ENCODE data around the gene RND1. TPM values are rescaled to one million over a fixed set of nuclear protein-coding genes. Genes with fewer than 3 reads are reported as not detected.
A peak's percentile ranks its signal among the peaks of the same experiment; 100 is the strongest.

Gene RND1
- total RNA-seq, 1 experiment from 2014 or later: 0.60 TPM

DNA sequence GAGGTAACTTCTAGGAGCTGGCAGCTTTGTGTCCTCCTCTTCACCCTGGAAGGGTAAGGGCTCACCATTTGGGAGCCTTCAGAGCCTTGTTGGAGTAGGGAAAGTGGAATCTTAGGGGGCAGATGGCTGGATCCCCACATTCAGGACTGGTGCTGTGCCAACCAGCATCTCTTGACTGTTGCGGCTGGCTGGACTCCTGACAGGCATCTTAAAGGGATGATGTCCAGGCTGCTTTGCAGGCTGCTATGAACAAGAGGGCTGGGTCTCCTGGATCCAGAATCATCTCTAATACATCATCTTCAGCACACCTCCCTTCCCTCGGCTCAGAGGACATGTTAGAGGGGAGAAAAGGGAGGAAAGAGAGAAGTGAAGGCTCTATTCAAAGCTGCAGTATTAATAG is 43.0 kb downstream of the RND1 start:
- Histone ChIP-seq H3K4me1 (ENCODE audit: low read length) (peaks cover 10% of the 10 kb centered on the region), H3K9ac (ENCODE audit: low read length) (no peak overlapping the region), H3K79me2 (ENCODE audit: low read length) (no peaks in the 10 kb centered on the region), H3K9me2 (replicated peaks; ENCODE audit: insufficient read depth, low read length) (no peaks in the 10 kb centered on the region), H3K36me3 (ENCODE audit: insufficient read depth, low read length) (no peaks in the 10 kb centered on the region), H3K9me3 (ENCODE audit: low read length) (no peaks in the 10 kb centered on the region), H3K27ac (ENCODE audit: low read length) (no peak overlapping the region), H3K4me3 (ENCODE audit: low read length) (no peak overlapping the region), H3K4me2 (ENCODE audit: low read depth, low read length, poor library complexity, severe bottlenecking) (no peak overlapping the region), H2AFZ (ENCODE audit: low read length) (no peak overlapping the region), H3K27me3 (ENCODE audit: low read length) (no peaks in the 10 kb centered on the region), H4K20me1 (ENCODE audit: insufficient read depth, low read depth, low read length) (0 out of 2 replicates have a peak, but pooled peaks cover 8% of the 10 kb centered on the region)
- no peak for DNase-seq

DNA sequence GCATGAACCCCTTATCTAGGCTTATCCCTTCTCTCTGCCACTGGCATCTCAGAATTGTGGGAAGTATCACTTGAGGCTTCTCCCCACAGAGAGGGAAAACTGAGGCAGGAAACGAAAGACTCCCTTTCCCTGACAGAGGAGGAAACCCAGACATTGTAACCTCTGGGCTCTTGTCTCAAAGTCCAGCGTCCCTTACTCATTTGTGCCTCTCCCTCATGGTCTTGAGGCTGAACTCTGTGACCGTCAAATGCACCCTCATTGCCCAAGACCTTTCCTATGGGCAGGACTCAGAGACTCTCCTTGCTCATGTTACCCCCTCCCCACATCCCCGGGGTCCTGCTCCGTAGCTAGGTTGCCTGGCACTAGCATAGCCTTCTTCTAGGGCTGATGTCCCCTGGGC is 43.5 kb downstream of the RND1 start:
- Histone ChIP-seq H2AFZ (ENCODE audit: low read length) (no peak overlapping the region), H3K36me3 (ENCODE audit: insufficient read depth, low read length) (no peaks in the 10 kb centered on the region), H3K9me3 (ENCODE audit: low read length) (no peaks in the 10 kb centered on the region), H3K4me3 (ENCODE audit: low read length) (no peak overlapping the region), H3K27ac (ENCODE audit: low read length) (no peak overlapping the region), H3K9me2 (replicated peaks; ENCODE audit: insufficient read depth, low read length) (no peaks in the 10 kb centered on the region), H3K4me2 (ENCODE audit: low read depth, low read length, poor library complexity, severe bottlenecking) (no peak overlapping the region), H3K27me3 (ENCODE audit: low read length) (no peaks in the 10 kb centered on the region), H3K4me1 (ENCODE audit: low read length) (peaks cover 12% of the 10 kb centered on the region), H4K20me1 (ENCODE audit: insufficient read depth, low read depth, low read length) (0 out of 2 replicates have a peak, but pooled peaks cover 8% of the 10 kb centered on the region), H3K9ac (ENCODE audit: low read length) (no peak overlapping the region), H3K79me2 (ENCODE audit: low read length) (no peaks in the 10 kb centered on the region)
- no peak for DNase-seq

DNA sequence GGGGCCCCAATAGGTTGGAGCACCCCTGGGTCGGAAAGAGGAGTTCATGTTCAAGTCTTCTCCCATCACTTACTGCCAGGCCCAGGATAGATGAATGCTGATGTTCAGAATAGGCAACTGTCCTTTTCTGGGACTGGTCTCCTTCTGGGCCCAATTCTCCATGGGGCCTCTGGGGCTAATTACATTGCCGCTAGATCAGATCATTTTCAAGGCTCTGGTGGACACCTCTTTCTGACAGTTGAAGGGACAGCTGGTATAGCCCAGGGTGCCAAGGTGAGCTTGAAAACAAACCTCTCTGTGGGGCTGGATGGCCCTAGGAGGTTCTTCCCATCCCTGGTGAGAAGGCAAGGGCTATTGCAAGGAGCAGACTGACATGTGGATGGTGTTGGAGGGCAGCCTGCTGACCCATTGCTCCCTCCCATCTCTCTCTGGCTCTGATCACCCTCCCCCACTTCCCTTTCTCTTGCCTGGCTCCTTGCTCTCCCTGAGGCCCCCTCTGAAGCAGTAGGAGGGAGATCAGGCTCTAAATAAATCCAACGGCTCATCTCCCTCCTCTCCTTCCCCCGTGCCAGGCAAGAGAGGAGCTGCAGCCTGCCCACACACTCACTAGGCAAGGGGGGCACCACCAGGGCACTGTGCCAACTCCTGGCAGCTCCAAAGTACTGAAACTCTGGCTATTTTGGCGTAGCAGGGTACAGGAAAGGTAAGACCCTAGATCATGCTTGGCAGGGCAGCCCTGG is 45.5 kb downstream of the RND1 start:
- no peak overlapping the region for H2AFZ ChIP-seq (ENCODE audit: low read length)
- H3K36me3 ChIP-seq (ENCODE audit: insufficient read depth, low read length): no peaks in the 10 kb centered on the region
- no peak overlapping the region for H3K4me2 ChIP-seq (ENCODE audit: low read depth, low read length, poor library complexity, severe bottlenecking)
- 0 out of 2 replicates have a peak, but pooled peaks cover 7% of the 10 kb centered on the region for H3K27me3 ChIP-seq (ENCODE audit: low read length)
- H3K79me2 ChIP-seq (ENCODE audit: low read length): no peaks in the 10 kb centered on the region
- DNase-seq: no peak
- no peaks in the 10 kb centered on the region for H3K9me2 ChIP-seq (replicated peaks; ENCODE audit: insufficient read depth, low read length)
- no peaks in the 10 kb centered on the region for H3K9me3 ChIP-seq (ENCODE audit: low read length)
- H3K27ac ChIP-seq (ENCODE audit: low read length): no peak overlapping the region
- no peak overlapping the region for H3K9ac ChIP-seq (ENCODE audit: low read length)
- no peak overlapping the region for H3K4me3 ChIP-seq (ENCODE audit: low read length)
- peaks cover 26% of the 10 kb centered on the region for H3K4me1 ChIP-seq (ENCODE audit: low read length)
- 0 out of 2 replicates have a peak, but pooled peaks cover 9% of the 10 kb centered on the region for H4K20me1 ChIP-seq (ENCODE audit: insufficient read depth, low read depth, low read length)

DNA sequence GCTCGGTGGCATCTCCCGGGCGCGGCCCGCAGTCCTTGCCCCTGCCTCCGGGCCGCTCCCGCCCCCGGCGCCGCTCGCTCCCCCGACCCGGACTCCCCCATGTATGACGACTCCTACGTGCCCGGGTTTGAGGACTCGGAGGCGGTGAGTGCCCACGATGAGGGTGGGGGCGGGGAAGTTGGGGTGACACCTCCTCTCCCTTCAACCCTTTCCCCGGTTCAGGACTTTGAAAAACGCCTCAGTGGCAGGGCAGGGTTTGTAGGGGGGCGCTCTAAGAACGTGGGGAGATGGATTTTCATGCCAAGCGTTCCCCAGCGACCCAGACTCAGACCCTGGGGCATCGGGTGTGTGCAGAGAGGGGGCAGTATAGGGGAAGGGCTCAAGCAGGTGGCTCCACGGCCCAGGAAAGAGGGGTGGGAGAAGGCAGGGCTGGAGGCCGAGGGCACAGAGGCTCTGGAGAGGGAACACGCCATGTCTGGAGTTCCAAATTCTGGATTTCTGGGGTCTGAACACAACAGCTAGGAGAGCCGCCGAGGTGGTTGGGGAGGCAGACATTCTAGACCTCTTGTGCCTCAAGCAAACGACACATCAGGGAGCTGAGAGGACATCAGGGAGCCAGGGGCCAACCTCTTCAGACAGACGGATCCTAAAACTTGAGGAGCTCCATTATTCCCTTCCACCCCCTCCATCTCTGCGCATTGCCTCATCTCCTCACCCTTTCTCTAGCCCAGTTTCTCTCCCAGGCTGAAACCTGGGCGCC is 46.7 kb downstream of the RND1 start:
- Histone ChIP-seq H3K9me3 (ENCODE audit: low read length) (no peaks in the 10 kb centered on the region), H3K79me2 (ENCODE audit: low read length) (no peaks in the 10 kb centered on the region), H3K9ac (ENCODE audit: low read length) (peak overlapping the region; percentile 72), H3K4me2 (ENCODE audit: low read depth, low read length, poor library complexity, severe bottlenecking) (peak overlapping the region; percentile 88), H3K4me3 (ENCODE audit: low read length) (peak overlapping the region; percentile 76), H2AFZ (ENCODE audit: low read length) (no peak overlapping the region), H4K20me1 (ENCODE audit: insufficient read depth, low read depth, low read length) (0 out of 2 replicates have a peak, but pooled peaks cover 6% of the 10 kb centered on the region), H3K9me2 (replicated peaks; ENCODE audit: insufficient read depth, low read length) (no peaks in the 10 kb centered on the region), H3K27me3 (ENCODE audit: low read length) (0 out of 2 replicates have a peak, but pooled peaks cover 7% of the 10 kb centered on the region), H3K36me3 (ENCODE audit: insufficient read depth, low read length) (no peaks in the 10 kb centered on the region), H3K27ac (ENCODE audit: low read length) (no peak overlapping the region), H3K4me1 (ENCODE audit: low read length) (peaks cover 36% of the 10 kb centered on the region)
- peak; percentile 83 for DNase-seq

DNA sequence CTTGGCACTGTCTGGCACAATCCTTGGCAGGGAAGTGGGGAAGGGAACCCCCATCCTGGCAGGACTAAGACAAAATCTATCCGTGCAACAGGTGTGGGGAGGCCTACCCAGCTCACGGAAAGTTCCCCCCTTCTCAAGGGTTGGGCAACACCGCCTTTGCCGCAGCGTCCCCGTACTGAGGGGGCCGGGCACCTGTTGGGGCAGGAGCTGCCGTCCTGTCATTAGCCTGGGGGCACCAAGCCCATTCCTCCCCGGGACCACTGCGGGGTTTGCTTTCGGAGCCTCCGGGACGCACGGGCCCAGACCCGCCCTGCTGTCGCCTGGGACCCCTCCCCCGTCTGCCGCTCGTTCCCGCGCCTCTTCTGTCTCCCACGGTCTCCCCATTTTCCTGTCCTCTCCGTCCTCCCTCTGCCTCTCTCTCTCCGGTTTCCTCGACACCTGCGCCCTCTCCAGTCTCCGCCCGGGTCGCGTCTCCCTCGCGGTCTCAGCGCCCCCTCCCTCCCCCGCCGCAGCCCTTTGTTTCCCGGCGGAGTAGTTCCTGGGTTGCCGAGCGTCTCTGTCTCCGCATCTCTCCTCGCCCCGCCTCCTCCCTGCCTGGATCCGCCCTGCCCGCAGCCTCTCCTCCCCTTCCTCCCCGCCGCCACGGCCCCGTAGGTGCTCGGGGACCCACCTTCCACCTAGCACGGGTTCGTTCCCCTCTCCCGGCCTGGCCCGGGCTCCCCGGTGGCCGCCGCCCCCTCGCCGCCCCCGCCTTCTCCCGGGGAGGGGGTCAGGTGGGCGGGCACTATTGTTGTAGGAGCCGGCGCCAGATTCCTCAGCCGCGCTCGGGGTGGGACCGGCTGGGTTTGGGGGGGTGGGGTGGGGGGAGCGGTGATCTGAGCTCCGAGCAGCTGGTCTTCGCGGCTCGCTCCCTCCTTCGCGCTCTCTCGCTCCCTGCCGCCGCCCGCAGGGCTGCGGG is 47.5 kb downstream of the RND1 start, which contains the start of gene CACNB3:
Gene CACNB3, plus strand, starts transcription at position 624 of the 958 bp plus-strand sequence. CDS start 434 bp downstream, outside the sequence.
- Histone ChIP-seq H3K9me2 (replicated peaks; ENCODE audit: insufficient read depth, low read length) (no peaks in the 10 kb centered on the region), H3K27ac (ENCODE audit: low read length) (no peak within 1 kb of the TSS), H3K9me3 (ENCODE audit: low read length) (no peaks in the 10 kb centered on the region), H3K36me3 (ENCODE audit: insufficient read depth, low read length) (no peaks in the 10 kb centered on the region), H2AFZ (ENCODE audit: low read length) (peak within 1 kb of the TSS; percentile 81; the same call in 1 of the 2 replicates), H3K4me2 (ENCODE audit: low read depth, low read length, poor library complexity, severe bottlenecking) (peak within 1 kb of the TSS; percentile 88), H3K4me3 (ENCODE audit: low read length) (peak within 1 kb of the TSS; percentile 76), H3K27me3 (ENCODE audit: low read length) (0 out of 2 replicates have a peak, but pooled peaks cover 7% of the 10 kb centered on the region), H3K4me1 (ENCODE audit: low read length) (peaks cover 39% of the 10 kb centered on the region), H4K20me1 (ENCODE audit: insufficient read depth, low read depth, low read length) (0 out of 2 replicates have a peak, but pooled peaks cover 6% of the 10 kb centered on the region), H3K79me2 (ENCODE audit: low read length) (no peaks in the 10 kb centered on the region), H3K9ac (ENCODE audit: low read length) (peak within 1 kb of the TSS; percentile 72)
- DNase-seq: peak; percentile 85

DNA sequence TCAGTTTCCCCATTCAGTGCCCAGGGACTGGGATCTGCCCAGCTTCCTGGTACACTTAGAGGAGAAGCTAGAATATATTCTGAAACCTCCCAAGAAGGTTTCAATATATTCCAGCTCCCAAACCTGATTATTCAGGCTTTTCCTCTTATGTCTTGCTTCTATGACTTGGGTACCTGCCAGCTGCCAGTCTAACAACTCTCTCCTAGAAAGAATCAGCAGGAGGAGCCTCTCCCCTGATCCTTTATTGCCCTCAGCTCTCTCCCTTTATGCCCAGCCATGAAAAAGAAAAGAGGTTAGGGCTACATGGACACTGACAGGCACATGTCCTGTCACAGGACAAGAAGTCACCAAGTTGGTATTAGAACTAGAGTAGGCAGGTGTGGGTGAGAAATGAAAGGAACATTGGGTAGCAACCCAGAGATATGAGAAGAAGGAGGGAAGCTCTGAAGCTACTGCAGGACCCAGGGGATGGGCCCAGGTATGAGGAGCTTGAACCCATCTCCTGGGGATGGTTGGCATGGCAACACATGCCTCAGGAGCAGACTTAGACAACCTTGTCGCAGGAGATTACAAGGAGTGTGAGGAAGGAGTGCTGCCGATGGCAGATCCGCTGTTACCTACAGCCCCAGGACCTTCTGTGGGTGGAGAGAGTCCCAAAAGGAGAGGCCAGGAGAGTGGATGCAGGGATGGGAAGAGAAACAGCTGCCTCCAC is 49.4 kb downstream of the RND1 start:
- Histone ChIP-seq H3K79me2 (ENCODE audit: low read length) (no peaks in the 10 kb centered on the region), H3K4me3 (ENCODE audit: low read length) (peak overlapping the region; percentile 87; the same call in 1 of the 2 replicates), H3K9me3 (ENCODE audit: low read length) (no peaks in the 10 kb centered on the region), H2AFZ (ENCODE audit: low read length) (no peak overlapping the region), H3K9ac (ENCODE audit: low read length) (peak overlapping the region; percentile 81), H3K27ac (ENCODE audit: low read length) (no peak overlapping the region), H3K4me2 (ENCODE audit: low read depth, low read length, poor library complexity, severe bottlenecking) (peak overlapping the region; percentile 100), H3K9me2 (replicated peaks; ENCODE audit: insufficient read depth, low read length) (no peaks in the 10 kb centered on the region), H3K36me3 (ENCODE audit: insufficient read depth, low read length) (no peaks in the 10 kb centered on the region), H4K20me1 (ENCODE audit: insufficient read depth, low read depth, low read length) (0 out of 2 replicates have a peak, but pooled peaks cover 6% of the 10 kb centered on the region), H3K27me3 (ENCODE audit: low read length) (0 out of 2 replicates have a peak, but pooled peaks cover 7% of the 10 kb centered on the region), H3K4me1 (ENCODE audit: low read length) (peaks cover 39% of the 10 kb centered on the region)
- DNase-seq: no peak
